ENCODE results near the gene LARP1. TPM values are rescaled to one million over a fixed set of nuclear protein-coding genes. Genes with fewer than 3 reads are reported as not detected.
"Not testable (repeated sequence)": the region's sequence is repeated elsewhere in the genome, so short reads cannot be mapped to it uniquely, and the experiment has no call there.

Gene LARP1
- total and polyA plus RNA-seq, 2 donors (not counting 1 experiment from before 2014, with no cell fraction given), result 59.6 to 150 TPM

DNA sequence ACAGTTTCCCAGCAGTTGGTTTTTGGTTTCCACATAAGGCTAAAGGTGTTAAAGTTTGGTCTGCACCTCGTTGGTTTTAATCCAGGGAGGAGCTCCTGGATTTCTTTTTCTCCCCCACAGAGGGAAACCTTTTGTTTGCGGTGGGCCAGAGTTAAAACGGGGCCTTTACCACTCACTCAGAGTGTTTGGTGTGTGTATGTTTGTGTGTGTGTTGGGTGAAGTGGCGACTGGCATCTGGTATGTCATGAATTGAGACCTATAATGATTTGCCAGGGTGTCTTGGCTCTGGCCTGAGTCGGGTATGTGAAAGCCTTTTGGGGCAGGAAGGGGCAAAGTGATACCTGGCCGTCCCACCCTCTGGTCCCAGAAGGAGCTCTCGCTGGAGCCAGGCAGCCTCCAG lies 64.4 kb downstream of the LARP1 start:
- peaks cover 4 to 42% of the 10 kb centered on the region in 2 experiments for H3K36me3 ChIP-seq (replicated peaks in 1 of 2; ENCODE audit: control extremely low read depth in 1 of 2, control insufficient read depth in 1 of 2, extremely low read depth in 1 of 2, insufficient read depth in 2 of 2, low read length in 1 of 2)
- 97% methylated on average over 5 of the region's 7 CpGs for WGBS (ENCODE audit: insufficient coverage)

DNA sequence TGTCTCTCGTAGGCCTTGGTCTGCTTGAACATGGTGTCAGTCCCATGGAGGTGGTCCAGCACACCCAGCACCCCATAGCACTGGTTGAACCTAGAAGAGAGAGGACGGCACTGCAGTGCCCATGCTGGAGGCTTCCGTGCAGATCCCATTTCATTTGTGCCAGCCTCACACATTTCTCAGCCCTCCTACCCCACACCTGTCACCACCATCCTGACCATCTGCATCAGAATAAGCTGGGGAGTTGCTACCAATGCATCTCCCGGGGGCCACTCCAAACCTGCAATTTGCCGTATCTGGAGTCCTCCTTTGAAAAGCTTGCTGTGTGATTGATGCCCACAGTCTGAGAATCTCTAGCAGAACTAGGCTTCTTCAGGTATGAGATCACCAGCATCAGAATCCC lies 65.2 kb downstream of the LARP1 start:
- DNase-seq (no peak), ATAC-seq (ENCODE audit: low read depth) (no peak)
- Mint-ChIP-seq H3K27ac (no peak overlapping the region), H3K4me3 (no peak overlapping the region), H3K27me3 (no peaks in the 10 kb centered on the region), H3K9me3 (ENCODE audit: insufficient read depth) (no peaks in the 10 kb centered on the region), H3K4me1 (no peaks in the 10 kb centered on the region)
- no peak for TF ChIP-seq EZH2 (IDR thresholded peaks at IDR 0.05; ENCODE audit: borderline replicate concordance, insufficient read depth, low read depth, low read length, poor library complexity, severe bottlenecking)
- TF ChIP-seq, protein P1, sequence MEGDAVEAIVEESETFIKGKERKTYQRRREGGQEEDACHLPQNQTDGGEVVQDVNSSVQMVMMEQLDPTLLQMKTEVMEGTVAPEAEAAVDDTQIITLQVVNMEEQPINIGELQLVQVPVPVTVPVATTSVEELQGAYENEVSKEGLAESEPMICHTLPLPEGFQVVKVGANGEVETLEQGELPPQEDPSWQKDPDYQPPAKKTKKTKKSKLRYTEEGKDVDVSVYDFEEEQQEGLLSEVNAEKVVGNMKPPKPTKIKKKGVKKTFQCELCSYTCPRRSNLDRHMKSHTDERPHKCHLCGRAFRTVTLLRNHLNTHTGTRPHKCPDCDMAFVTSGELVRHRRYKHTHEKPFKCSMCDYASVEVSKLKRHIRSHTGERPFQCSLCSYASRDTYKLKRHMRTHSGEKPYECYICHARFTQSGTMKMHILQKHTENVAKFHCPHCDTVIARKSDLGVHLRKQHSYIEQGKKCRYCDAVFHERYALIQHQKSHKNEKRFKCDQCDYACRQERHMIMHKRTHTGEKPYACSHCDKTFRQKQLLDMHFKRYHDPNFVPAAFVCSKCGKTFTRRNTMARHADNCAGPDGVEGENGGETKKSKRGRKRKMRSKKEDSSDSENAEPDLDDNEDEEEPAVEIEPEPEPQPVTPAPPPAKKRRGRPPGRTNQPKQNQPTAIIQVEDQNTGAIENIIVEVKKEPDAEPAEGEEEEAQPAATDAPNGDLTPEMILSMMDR (IDR thresholded peaks at IDR 0.05), result no peak
- Histone ChIP-seq H3K4me3 (ENCODE audit: control extremely low read depth in 1 of 5, extremely low read depth in 1 of 5, insufficient read depth in 1 of 5, low read depth in 2 of 5, low read length in 4 of 5) (no peak overlapping the region), H3K27me3 (replicated peaks in 1 of 4; ENCODE audit: control extremely low read depth in 1 of 4, control insufficient read depth in 3 of 4, insufficient read depth in 4 of 4, low read length in 3 of 4) (no peaks in the 10 kb centered on the region), H3K4me2 (replicated peaks; ENCODE audit: low read depth, low read length, poor library complexity, severe bottlenecking) (no peak overlapping the region), H2AFZ (ENCODE audit: insufficient read depth, low read depth, low read length, poor library complexity, severe bottlenecking) (no peak overlapping the region), H3K9ac (ENCODE audit: low read length) (no peak overlapping the region), H3K79me2 (ENCODE audit: control insufficient read depth, insufficient read depth, low read length) (no peaks in the 10 kb centered on the region), H3K4me1 (ENCODE audit: control insufficient read depth in 2 of 2, insufficient read depth in 2 of 2, low read length in 2 of 2) (no peaks in the 10 kb centered on the region), H3K36me3 (replicated peaks in 1 of 2; ENCODE audit: control extremely low read depth in 1 of 2, control insufficient read depth in 1 of 2, extremely low read depth in 1 of 2, insufficient read depth in 2 of 2, low read length in 1 of 2) (peaks cover 2 to 34% of the 10 kb centered on the region in 2 experiments), H4K20me1 (ENCODE audit: control insufficient read depth, insufficient read depth, low read length, poor library complexity, severe bottlenecking) (no peaks in the 10 kb centered on the region), H3K9me3 (ENCODE audit: control extremely low read depth in 1 of 3, control insufficient read depth in 2 of 3, insufficient read depth in 1 of 3, low read length in 2 of 3) (no peaks in the 10 kb centered on the region), H3K27ac (ENCODE audit: low read length in 2 of 2) (no peak overlapping the region)
- ChIA-PET CTCF (no interaction called here), POLR2A (interaction anchor here (0.6 kb wide), 1 partner anchor 42 kb away, joined by 3 read pairs; no protein-coding TSS in a partner anchor)
- intact Hi-C loops (cut with micrococcal nuclease), result no loop called here
- WGBS (ENCODE audit: insufficient coverage), result 100% methylated on average over 5 of the region's 5 CpGs

More for the DNA sequence above, 64.4 kb downstream of the LARP1 start:
- Histone ChIP-seq H3K79me2 (ENCODE audit: control insufficient read depth, insufficient read depth, low read length) (no peaks in the 10 kb centered on the region), H3K27me3 (replicated peaks in 1 of 4; ENCODE audit: control extremely low read depth in 1 of 4, control insufficient read depth in 3 of 4, insufficient read depth in 4 of 4, low read length in 3 of 4) (no peaks in the 10 kb centered on the region), H3K9me3 (ENCODE audit: control extremely low read depth in 1 of 3, control insufficient read depth in 2 of 3, insufficient read depth in 1 of 3, low read length in 2 of 3) (no peaks in the 10 kb centered on the region), H2AFZ (ENCODE audit: insufficient read depth, low read depth, low read length, poor library complexity, severe bottlenecking) (no peak overlapping the region), H4K20me1 (ENCODE audit: control insufficient read depth, insufficient read depth, low read length, poor library complexity, severe bottlenecking) (no peaks in the 10 kb centered on the region), H3K4me3 (ENCODE audit: control extremely low read depth in 1 of 5, extremely low read depth in 1 of 5, insufficient read depth in 1 of 5, low read depth in 2 of 5, low read length in 4 of 5) (no peak overlapping the region), H3K27ac (ENCODE audit: low read length in 2 of 2) (no peak overlapping the region), H3K9ac (ENCODE audit: low read length) (no peak overlapping the region), H3K4me1 (ENCODE audit: control insufficient read depth in 2 of 2, insufficient read depth in 2 of 2, low read length in 2 of 2) (no peaks in the 10 kb centered on the region), H3K4me2 (replicated peaks; ENCODE audit: low read depth, low read length, poor library complexity, severe bottlenecking) (no peak overlapping the region)
- H3K27ac Mint-ChIP-seq, result no peak overlapping the region
- no peaks in the 10 kb centered on the region for H3K9me3 Mint-ChIP-seq (ENCODE audit: insufficient read depth)
- CTCF ChIA-PET, result no interaction called here
- POLR2A ChIA-PET, result no interaction called here
- DNase-seq (no peak), ATAC-seq (ENCODE audit: low read depth) (no peak)
- TF ChIP-seq EZH2 (IDR thresholded peaks at IDR 0.05; ENCODE audit: borderline replicate concordance, insufficient read depth, low read depth, low read length, poor library complexity, severe bottlenecking), result no peak
- TF ChIP-seq, protein P1 (IDR thresholded peaks at IDR 0.05), result no peak
- no peaks in the 10 kb centered on the region for H3K4me1 Mint-ChIP-seq
- no peaks in the 10 kb centered on the region for H3K27me3 Mint-ChIP-seq
- intact Hi-C loops (cut with micrococcal nuclease), result no loop called here
- no peak overlapping the region for H3K4me3 Mint-ChIP-seq

DNA sequence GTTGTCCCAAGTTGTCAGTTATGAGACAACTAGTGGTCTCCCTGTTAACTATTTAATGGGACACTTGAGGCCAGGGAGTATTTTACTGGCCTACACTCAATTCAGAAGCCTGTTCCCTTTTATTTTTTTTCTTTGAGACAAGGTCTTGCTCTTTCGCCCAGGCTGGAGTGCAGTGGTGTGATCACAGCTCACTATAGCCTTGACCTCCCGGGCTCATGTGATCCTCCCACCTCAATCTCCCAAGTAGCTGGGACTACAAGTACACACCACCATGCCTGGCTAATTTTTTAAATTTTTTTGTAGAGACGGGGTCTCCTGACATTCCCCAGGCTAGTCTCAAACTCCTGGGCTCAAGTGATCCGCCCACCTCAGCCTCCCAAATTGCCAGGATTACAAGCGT lies 67.7 kb downstream of the LARP1 start:
- H2AFZ ChIP-seq (ENCODE audit: insufficient read depth, low read depth, low read length, poor library complexity, severe bottlenecking); H3K27me3 ChIP-seq (replicated peaks in 1 of 4; ENCODE audit: control extremely low read depth in 1 of 4, control insufficient read depth in 3 of 4, insufficient read depth in 4 of 4, low read length in 3 of 4); H3K27ac ChIP-seq (ENCODE audit: low read length in 2 of 2); intact Hi-C loops (cut with micrococcal nuclease); ATAC-seq (ENCODE audit: low read depth); H3K27ac Mint-ChIP-seq; H3K4me2 ChIP-seq (replicated peaks; ENCODE audit: low read depth, low read length, poor library complexity, severe bottlenecking); H3K9me3 Mint-ChIP-seq (ENCODE audit: insufficient read depth); CTCF ChIA-PET; H3K4me1 ChIP-seq (ENCODE audit: control insufficient read depth in 2 of 2, insufficient read depth in 2 of 2, low read length in 2 of 2); H4K20me1 ChIP-seq (ENCODE audit: control insufficient read depth, insufficient read depth, low read length, poor library complexity, severe bottlenecking); DNase-seq; H3K9ac ChIP-seq (ENCODE audit: low read length); H3K4me3 Mint-ChIP-seq; H3K4me1 Mint-ChIP-seq; H3K4me3 ChIP-seq (ENCODE audit: control extremely low read depth in 1 of 5, extremely low read depth in 1 of 5, insufficient read depth in 1 of 5, low read depth in 2 of 5, low read length in 4 of 5); POLR2A ChIA-PET; H3K9me3 ChIP-seq (ENCODE audit: control extremely low read depth in 1 of 3, control insufficient read depth in 2 of 3, insufficient read depth in 1 of 3, low read length in 2 of 3); H3K79me2 ChIP-seq (ENCODE audit: control insufficient read depth, insufficient read depth, low read length); H3K27me3 Mint-ChIP-seq: not testable (repeated sequence)
- WGBS (ENCODE audit: insufficient coverage), result 95% methylated on average over 5 of the region's 5 CpGs
- peaks cover 2 to 12% of the 10 kb centered on the region in 2 experiments for H3K36me3 ChIP-seq (replicated peaks in 1 of 2; ENCODE audit: control extremely low read depth in 1 of 2, control insufficient read depth in 1 of 2, extremely low read depth in 1 of 2, insufficient read depth in 2 of 2, low read length in 1 of 2)
